ENCODE measurements around the gene STAT5B. TPM values are rescaled to one million over a fixed set of nuclear protein-coding genes. Genes with fewer than 3 reads are reported as not detected.
"Not testable (repeated sequence)": the region's sequence is repeated elsewhere in the genome, so short reads cannot be mapped to it uniquely, and the experiment has no call there.

The STAT5B gene
- total RNA-seq, 1 donor from 2014 or later = 64.0 TPM

- DNase-seq (ENCODE audit: low spot score) = no peak
Observed at GRCh38 chr17:42268236-42268635, 8.0 kb downstream of the STAT5B start.

GRCh38 chr17:42266918-42267766 lies 9.0 kb downstream of the STAT5B start:
- DNase-seq (ENCODE audit: low spot score) = no peak

GRCh38 chr17:42266462-42266861 lies 9.7 kb downstream of the STAT5B start:
- DNase-seq (ENCODE audit: low spot score) = no peak

GRCh38 chr17:42264366-42264765 lies 11.8 kb downstream of the STAT5B start:
- DNase-seq (ENCODE audit: low spot score) = not testable (repeated sequence)

GRCh38 chr17:42260318-42260717 lies 15.9 kb downstream of the STAT5B start:
- DNase-seq (ENCODE audit: low spot score) = no peak

GRCh38 chr17:42255445-42255844 lies 20.7 kb downstream of the STAT5B start:
- no peak for DNase-seq (ENCODE audit: low spot score)

- no peak for DNase-seq (ENCODE audit: low spot score)
Observed at GRCh38 chr17:42253578-42253977, 22.6 kb downstream of the STAT5B start.

GRCh38 chr17:42252597-42253550 lies 23.3 kb downstream of the STAT5B start:
- DNase-seq (ENCODE audit: low spot score) = no peak

- no peak for DNase-seq (ENCODE audit: low spot score)
Observed at GRCh38 chr17:42251115-42251514, 25.1 kb downstream of the STAT5B start.

- no peak for DNase-seq (ENCODE audit: low spot score)
Observed at GRCh38 chr17:42249681-42250446, 26.3 kb downstream of the STAT5B start.

- DNase-seq (ENCODE audit: low spot score) = peak; percentile 85
Observed at GRCh38 chr17:42248351-42249179, 27.6 kb downstream of the STAT5B start.

GRCh38 chr17:42247734-42248133 lies 28.5 kb downstream of the STAT5B start:
- DNase-seq (ENCODE audit: low spot score) = no peak

- no peak for DNase-seq (ENCODE audit: low spot score)
Observed at GRCh38 chr17:42246515-42246914, 29.7 kb downstream of the STAT5B start.

GRCh38 chr17:42245183-42245582 lies 31.0 kb downstream of the STAT5B start:
- not testable (repeated sequence) for DNase-seq (ENCODE audit: low spot score)

GRCh38 chr17:42244116-42244515 lies 32.1 kb downstream of the STAT5B start:
- DNase-seq (ENCODE audit: low spot score) = not testable (repeated sequence)

- DNase-seq (ENCODE audit: low spot score) = no peak
Observed at GRCh38 chr17:42243493-42243982, 32.7 kb downstream of the STAT5B start.

- no peak for DNase-seq (ENCODE audit: low spot score)
Observed at GRCh38 chr17:42241871-42242270, 34.3 kb downstream of the STAT5B start.

- peak; percentile 4 for DNase-seq (ENCODE audit: low spot score)
Observed at GRCh38 chr17:42240863-42241262, 35.3 kb downstream of the STAT5B start.

GRCh38 chr17:42240201-42240600 lies 36.0 kb downstream of the STAT5B start:
- no peak for DNase-seq (ENCODE audit: low spot score)

GRCh38 chr17:42239576-42239975 lies 36.6 kb downstream of the STAT5B start:
- not testable (repeated sequence) for DNase-seq (ENCODE audit: low spot score)

- no peak for DNase-seq (ENCODE audit: low spot score)
Observed at GRCh38 chr17:42236760-42237159, 39.4 kb downstream of the STAT5B start.
